GM19240 (cell line): ENCODE measurements around the gene CCDC138.

Experiments
- DNase-seq: peaks from one replicate; pipeline ENCODE4 v3.0.0; 2011; ENCODE audit warnings: low spot score; ENCODE audit not compliant: insufficient read length

The CCDC138 gene

DNA sequence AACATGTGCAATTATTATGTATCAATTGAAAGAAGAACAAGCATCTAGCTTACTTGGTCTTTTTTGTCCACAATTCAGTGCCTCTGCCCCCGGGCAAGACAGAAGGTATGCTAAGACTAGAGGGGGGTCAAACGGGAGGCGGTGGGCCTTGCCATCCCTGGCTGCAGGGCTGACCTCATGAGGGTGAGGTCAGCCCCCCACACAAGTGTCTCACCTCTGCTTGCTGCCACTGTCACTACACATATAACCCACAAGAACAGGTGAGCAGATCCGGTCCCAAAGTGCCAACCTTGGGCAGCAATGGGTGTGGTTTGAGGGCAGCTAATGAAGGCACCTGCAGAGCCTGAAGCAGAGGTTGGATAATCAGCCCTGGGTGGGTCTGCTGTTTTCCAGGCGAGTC lies 131.0 kb downstream of the CCDC138 start:
- DNase-seq, result no peak

DNA sequence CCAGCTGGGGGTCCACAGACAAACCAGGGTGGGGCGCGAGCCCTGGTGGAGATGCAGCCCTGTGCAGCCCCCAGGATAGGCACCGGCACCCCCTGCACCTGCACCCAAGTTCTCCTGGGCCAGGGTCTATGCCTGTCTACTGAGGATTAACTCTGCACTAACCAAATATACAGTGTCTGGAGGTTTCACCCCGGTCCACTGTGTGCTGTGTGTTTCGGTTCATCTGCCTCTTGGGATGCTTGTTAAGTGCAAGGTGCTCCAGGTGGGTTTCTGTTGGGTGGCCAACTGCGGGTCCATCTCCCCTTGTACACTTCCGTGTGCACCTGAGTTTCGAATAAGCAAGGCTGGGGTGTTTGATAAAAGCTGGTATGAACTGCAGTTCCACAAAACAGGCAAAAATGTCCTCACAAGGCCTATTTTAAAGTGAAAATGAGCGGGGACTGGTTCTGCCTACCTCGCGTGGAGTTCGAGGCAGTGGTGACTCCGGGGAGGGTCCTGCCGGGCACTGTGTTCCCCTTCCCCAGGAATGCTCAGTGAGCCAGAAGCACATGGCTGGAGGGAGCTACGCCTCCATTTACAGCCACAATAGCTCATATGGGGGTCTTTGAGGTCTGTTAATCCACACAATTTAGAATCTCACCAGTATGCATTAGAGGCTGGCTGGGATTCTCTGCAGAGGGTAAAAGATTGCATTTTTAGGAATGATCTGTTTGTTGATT lies 131.7 kb downstream of the CCDC138 start:
- DNase-seq, result no peak

DNA sequence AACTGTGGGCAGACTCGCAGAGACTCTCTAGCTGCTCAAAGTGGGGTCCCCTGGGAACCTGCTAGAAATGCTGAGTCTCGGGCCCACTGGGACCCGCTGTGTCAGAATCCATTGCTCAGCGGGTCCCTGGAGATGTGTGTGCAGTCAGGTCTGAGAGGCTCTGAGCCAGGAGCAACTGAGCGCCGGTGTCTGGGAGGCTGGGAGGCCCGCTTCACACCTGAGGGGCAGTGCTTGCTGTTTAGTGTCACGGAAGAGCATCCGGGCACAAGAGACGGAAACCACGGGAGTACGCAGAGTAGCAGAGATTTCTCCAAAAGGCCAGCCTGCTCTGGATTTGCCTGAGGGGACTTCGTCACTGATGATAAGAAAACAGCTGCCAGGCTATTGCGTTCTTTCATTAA lies 132.4 kb downstream of the CCDC138 start:
- DNase-seq, result no peak

DNA sequence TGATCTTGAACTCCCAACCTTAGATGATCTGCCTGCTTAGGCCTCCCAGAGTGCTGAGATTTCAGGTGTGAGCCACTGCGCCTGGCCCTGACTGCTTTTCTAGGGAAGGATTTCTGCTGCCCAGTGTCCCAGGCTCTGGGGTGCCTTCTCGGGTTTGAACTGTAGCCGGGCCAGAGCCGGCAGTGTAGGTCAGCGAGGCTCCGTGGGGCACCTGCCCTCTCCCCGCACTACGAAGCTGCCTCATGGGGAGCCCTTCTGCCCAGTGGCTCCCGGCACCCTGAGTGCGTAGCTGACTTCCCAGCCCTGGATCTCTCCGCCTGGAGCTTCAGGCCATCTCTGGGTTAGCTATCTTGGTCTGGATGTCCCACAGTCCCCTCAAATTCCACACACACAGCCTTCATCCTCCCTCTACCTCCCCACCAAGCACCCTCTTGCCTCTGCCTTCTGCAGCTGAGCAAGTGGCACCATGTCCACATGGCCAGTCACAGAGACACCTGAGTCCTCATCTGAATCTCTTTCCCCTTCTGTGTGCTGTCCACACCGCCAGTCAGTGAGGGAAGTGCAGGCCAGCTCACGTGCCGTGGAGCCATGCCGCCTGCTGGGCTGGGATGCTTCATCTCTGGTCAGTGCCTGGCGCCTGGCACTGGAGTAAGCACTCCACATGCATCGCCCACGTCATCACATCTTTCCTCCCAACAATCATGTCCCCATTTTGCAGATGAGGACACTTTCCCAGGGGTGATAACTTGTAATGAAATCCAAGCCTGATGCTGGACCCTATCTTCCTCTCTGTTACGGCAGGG lies 133.2 kb downstream of the CCDC138 start:
- DNase-seq, result no peak

DNA sequence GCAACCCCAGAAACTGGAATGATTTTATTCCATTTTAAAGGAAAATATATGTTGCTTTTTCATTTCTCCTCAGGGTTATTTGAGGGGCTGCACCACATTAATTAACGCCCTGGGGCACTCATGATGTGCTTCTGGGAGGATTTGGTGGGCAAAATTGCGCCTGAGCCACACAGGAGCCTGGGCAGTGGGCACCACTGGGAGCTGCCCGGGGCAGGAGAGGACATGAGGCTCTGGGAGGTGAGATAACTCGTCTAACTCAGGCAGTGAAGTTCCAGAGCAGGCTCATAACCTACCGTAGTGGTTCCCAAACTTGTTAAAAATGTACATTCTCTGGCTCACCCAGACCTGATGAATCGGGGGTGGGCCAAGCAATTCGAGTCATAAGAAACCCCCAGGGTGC lies 134.1 kb downstream of the CCDC138 start:
- DNase-seq, result no peak

DNA sequence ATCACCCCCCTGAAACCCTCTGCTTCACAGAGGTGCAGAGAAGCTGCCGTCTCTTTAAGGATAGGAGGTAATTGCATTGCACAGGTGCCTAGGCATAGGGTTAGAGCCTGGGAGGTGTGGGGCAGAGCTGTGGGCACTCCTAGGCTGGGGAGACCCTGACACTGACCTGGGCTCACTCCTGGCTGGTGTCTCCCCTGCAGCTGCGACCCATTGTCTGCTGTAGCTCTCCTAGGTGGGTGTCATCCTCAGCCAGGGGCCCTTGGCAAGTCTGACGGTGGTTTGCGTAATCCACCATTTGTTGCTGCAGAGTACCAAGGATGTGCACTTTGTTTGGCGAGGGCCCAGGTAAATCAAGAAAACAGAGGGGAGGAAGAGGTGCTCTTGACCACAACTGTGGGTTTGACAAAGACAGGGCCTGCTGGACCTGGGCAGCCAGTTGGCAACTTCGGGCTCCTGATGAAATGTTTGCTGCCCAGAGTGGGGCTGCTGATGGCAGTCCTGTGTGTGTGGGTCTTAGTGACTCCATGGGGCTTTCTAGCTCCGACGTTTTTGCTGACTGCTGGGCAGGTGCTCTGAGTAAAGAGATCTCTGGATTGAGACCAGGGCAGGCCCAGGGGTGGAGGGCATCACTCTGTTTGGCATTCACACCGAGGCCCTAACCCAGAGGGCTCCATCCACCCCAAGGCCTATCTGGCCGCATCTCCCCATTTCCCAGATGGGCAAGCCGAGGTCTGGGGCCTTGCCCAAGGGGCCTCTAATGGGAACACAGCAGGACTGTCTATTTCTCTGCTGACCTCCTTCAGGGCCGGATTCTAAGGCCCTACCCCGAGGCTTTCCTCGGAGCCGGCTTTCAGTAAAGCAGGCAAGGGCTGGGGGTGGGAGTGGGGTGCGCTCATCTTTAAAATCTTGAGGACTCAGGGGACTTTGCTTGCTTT lies 134.8 kb downstream of the CCDC138 start:
- no peak for DNase-seq

DNA sequence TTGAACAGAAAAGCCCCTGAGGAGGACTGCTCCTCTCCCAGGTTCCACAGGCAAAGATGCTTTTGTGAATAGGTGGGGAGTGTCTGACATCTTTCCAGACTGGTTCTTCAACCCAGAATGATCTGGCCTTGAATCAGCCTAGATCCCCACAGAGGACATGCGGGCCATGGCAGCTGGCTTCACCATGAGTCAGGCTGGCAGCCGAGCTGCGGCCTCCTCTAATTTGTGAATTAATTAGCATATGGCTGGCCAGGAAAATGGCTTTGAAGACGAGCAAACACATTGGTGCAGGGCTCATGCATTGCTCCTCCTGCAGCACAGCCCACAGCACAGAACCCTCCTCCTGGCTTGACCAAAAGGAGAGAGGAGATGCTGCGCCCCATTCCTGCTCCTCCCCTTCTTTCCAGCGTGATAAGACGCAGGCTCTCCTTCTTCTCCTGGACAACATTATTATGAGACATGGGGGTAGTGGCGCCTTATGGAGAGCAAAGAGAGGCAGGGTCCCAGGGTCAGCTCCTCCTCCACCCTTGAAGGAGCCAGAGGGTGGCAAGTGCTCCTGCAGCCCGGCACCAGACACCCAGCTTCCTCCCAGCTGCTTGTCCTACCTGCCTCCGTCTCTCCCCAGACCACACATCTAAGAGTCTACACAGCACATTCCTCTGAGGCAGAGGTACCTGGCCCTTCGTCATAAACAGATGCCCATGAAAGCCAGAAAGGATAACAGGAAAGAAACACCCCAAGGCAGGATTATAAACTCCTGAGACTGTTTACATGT lies 135.8 kb downstream of the CCDC138 start:
- DNase-seq, result no peak

DNA sequence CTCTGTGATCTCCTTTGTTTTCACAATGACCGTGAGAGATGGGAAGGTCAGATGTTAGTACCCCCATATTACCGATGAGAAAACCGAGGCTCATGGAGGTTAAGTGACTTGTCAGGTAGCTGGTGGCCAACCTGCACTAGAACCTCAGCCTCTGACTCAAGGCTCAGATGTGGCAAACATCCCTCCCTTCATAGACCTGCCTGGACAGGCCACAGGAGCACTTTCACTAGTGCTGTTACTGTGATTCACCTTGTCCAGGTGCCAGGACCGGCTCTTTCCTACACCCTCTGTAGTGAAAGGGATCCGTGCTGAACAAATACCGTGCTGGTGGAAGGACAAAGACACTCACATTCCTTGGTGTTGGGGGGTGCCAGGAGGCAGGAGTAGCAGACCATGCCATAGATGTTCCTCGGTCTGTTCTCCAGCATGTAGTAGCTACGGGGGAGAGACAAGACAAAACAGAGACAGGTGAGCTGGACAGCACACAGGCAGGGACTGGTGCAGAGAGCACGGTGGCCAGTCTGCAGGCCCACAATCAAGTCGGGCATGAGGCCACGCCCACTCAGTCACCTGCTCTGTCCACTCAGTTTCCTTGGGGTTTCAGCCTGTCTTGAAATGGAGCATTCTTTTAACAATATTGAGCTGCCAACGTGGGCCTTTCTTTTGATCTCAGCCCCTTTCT lies 136.6 kb downstream of the CCDC138 start:
- DNase-seq, result no peak

DNA sequence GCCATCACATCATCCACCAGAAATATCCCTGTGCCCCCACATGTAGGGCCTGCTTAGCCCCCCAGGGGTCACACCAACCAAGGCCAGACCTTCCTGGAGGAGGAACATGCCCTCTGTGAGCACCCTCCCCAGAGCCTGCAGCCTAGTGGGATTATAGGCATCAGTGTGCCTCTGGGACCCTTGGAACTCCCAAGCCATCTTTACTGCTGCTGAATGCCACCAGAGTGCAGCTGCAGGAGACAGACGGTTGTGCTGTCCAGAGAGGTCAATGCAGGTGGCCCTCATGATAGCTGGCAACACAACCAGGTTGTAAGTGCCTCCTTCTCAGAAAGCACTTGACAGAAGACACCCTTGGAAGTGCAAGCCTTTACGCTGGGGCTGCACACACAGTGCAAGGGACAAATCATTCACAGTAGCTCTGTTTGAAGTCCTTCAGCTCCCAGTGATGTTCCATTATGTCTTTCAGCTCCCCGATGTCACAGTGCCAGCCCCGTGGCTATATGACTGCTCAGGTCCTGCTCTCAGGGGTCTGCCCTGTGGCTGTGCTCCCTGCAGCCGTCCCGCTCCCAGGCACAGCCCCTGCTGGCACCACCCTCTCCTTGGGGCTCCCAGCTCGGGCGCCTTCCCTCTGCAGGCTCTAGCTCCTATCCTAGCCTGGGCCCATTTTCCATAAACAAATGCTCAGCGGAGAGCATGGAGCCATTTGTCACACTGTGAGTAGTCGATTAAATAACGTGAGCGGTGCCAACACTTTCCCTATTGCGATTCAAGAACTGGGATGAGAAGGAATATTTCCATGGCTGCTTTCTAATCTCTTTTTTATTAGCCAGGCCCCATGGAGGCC lies 137.4 kb downstream of the CCDC138 start:
- DNase-seq, result no peak

DNA sequence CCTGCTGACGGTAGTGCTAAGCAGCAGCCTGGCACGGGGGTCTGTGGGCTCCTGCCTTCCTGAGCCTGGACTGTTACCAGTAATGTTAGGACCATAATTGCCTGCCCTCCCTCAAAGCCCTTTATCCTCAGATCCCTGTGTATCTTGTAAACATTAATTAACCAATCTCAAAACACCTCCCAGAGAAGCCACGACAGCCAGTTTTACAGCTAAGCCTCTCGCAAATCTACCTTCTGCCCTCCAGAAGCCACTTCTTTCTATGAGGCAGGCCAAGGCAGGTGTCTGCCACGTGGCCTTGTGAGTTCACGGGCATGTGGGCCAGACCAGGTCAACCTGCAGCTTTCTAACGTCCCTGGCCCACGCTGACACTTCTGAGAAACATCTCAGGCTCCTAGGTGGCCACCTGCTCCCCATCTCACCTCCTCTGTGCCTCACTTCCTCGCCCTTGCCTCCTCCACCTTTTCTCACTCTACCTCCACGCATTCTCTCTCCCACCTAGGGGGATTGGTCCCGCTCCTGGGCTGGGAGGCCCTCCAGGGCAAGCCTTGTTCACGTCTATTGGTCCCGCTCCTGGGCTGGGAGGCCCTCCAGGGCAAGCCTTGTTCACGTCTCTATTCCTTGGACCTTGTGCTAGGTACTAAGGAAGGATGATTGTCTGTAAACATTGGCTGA lies 138.1 kb downstream of the CCDC138 start:
- no peak for DNase-seq

DNA sequence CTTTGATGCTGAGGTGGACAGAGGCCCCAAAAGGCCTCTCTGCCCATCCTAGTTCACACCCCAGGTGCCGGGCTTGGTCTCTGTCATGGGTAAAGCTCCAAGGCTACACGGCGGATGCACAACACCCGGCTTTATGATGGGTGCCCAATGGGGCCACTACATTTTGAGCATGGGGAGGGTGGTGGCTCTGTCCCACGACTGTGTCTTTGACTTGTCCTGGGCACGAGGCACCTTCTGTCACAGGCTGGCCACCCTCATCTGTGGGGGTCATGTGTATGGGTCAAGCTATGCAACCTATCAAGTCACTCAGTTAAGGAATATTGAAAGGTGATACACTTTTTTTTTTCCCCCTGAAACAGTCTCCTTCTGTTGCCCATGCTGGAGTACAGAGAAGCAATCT lies 138.7 kb downstream of the CCDC138 start:
- DNase-seq, result no peak

DNA sequence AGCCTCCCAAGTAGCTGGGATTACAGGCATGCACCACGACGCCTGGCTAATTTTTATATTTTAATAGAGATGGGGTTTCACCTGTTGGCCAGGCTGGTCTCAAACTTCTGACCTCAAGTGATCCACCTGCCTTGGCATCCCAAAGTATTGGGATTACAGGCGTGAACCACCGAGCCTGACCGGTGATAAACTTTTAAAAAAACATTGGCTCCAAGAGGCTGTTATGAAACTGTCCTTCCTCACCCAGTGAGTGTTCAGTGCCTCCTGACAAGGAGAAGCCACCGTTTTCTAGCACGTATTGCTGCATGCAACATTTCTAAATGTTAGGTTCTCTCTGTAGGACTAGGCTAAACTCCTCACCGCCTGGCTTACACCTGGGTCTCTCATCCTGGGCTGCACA lies 139.2 kb downstream of the CCDC138 start:
- no peak for DNase-seq
